Loucy (cell line): ENCODE measurements around the gene HIGD1C.

Experiments
- H2AFZ ChIP-seq: fragments of 200-600 bp; sonication (generic); 2 replicates; pipeline ENCODE4 v1.6.0; 2016; ENCODE audit warnings: antibody characterized with exemption, mild to moderate bottlenecking, low read length, moderate library complexity
- H3F3A ChIP-seq: fragments of 200-600 bp; 2 replicates; pipeline ENCODE4 v1.6.0; 2016; ENCODE audit warnings: antibody characterized with exemption, low read depth, mild to moderate bottlenecking
- H3K27me3 ChIP-seq: fragments of 200-600 bp; sonication (generic); 2 replicates; pipeline ENCODE4 v1.6.1; 2014; ENCODE audit warnings: low read length, mild to moderate bottlenecking; ENCODE audit not compliant: insufficient read depth, poor library complexity, severe bottlenecking
- H3K36me3 ChIP-seq: fragments of 200-600 bp; sonication (generic); 2 replicates; pipeline ENCODE4 v1.6.1; 2016; ENCODE audit warnings: low read length; ENCODE audit not compliant: insufficient read depth
- H3K4me1 ChIP-seq: fragments of 200-600 bp; sonication (generic); 2 replicates; pipeline ENCODE4 v1.5.1; 2014; ENCODE audit warnings: low read length, mild to moderate bottlenecking; ENCODE audit not compliant: insufficient read depth, poor library complexity, severe bottlenecking
- H3K4me2 ChIP-seq: fragments of 200-600 bp; sonication (generic); 2 replicates; pipeline ENCODE4 v1.6.0; 2014; ENCODE audit warnings: antibody characterized with exemption, low read length, low read depth, mild to moderate bottlenecking; ENCODE audit not compliant: poor library complexity, severe bottlenecking
- H3K4me3 ChIP-seq: fragments of 200-600 bp; sonication (generic); 2 replicates; pipeline ENCODE4 v1.5.1; 2014; ENCODE audit warnings: low read length, mild to moderate bottlenecking, mixed read lengths; ENCODE audit not compliant: poor library complexity, severe bottlenecking
- H3K79me2 ChIP-seq: fragments of 200-600 bp; sonication (generic); 2 replicates; pipeline ENCODE4 v1.6.1; 2014; ENCODE audit warnings: low read length; ENCODE audit not compliant: insufficient read depth
- H3K9ac ChIP-seq: fragments of 200-600 bp; sonication (generic); 2 replicates; pipeline ENCODE4 v1.6.0; 2014; ENCODE audit warnings: mild to moderate bottlenecking, low read depth, low read length, moderate library complexity; ENCODE audit not compliant: poor library complexity, severe bottlenecking
- H3K9me2 ChIP-seq: fragments of 200-600 bp; sonication (generic); replicated peaks from 2 replicates; pipeline ENCODE4 v1.6.1; 2016; ENCODE audit warnings: low read depth, low read length, mixed read lengths
- H3K9me3 ChIP-seq: fragments of 200-600 bp; sonication (generic); 2 replicates; pipeline ENCODE4 v1.6.1; 2014; ENCODE audit warnings: mild to moderate bottlenecking, antibody characterized with exemption, low read length, low read depth; ENCODE audit not compliant: insufficient read depth
- H4K20me1 ChIP-seq: fragments of 200-600 bp; sonication (generic); 2 replicates; pipeline ENCODE4 v1.6.0; 2014; ENCODE audit warnings: antibody characterized with exemption, low read length, mild to moderate bottlenecking; ENCODE audit not compliant: insufficient read depth, poor library complexity, severe bottlenecking
- EZH2phosphoT487 ChIP-seq: fragments of 200-600 bp; IDR thresholded peaks from 2 replicates; pipeline ENCODE4 v1.6.1; 2018; ENCODE audit warnings: antibody characterized with exemption, mild to moderate bottlenecking, moderate library complexity, borderline replicate concordance
- TF ChIP-seq, protein P1 (sequence below): fragments of 200-600 bp; sonication (generic); conservative IDR thresholded peaks from 2 replicates; pipeline ENCODE4 v1.5.1; 2014; ENCODE audit warnings: mild to moderate bottlenecking, antibody characterized with exemption, low read length

Gene HIGD1C

DNA sequence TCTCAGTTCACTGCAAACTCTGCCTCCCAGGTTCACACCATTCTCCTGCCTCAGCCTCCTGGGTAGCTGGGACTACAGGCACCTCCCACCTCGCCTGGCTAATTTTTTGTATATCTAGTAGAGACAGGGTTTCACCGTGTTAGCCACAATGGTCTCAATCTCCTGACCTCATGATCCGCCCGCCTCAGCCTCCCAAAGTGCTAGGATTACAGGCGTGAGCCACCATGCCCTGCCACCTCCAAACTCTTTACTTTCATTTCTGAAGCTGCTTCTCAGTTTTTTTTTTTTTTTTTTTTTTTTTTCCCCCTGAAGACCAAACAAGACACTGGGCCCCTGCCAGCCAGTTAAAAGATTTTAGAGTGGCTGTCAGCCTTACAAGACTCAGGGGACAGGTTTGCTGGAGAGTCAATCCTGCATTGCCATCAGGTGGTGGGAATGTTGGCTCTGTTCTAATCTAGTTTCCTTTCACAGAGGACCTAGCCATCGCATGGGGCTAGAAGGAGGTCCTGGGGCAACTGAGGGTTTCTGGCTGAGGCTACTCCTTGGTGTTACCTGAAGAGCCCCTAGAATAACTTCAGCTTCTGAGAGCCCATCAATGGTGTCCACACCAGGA lies 37.4 kb upstream of the HIGD1C start:
- no peak for TF ChIP-seq EZH2phosphoT487
- H3K27me3 ChIP-seq, result no peaks in the 10 kb centered on the region
- H3K9me2 ChIP-seq, result no peaks in the 10 kb centered on the region
- H3K4me2 ChIP-seq, result no peak overlapping the region
- no peaks in the 10 kb centered on the region for H4K20me1 ChIP-seq
- H3K9ac ChIP-seq, result no peak overlapping the region
- H2AFZ ChIP-seq, result no peak overlapping the region
- H3K4me3 ChIP-seq, result no peak overlapping the region
- H3F3A ChIP-seq, result no peaks in the 10 kb centered on the region
- no peaks in the 10 kb centered on the region for H3K79me2 ChIP-seq
- no peaks in the 10 kb centered on the region for H3K36me3 ChIP-seq
- H3K9me3 ChIP-seq, result peaks cover 22% of the 10 kb centered on the region; the same call in 1 of the 2 replicates
- H3K4me1 ChIP-seq, result no peaks in the 10 kb centered on the region

DNA sequence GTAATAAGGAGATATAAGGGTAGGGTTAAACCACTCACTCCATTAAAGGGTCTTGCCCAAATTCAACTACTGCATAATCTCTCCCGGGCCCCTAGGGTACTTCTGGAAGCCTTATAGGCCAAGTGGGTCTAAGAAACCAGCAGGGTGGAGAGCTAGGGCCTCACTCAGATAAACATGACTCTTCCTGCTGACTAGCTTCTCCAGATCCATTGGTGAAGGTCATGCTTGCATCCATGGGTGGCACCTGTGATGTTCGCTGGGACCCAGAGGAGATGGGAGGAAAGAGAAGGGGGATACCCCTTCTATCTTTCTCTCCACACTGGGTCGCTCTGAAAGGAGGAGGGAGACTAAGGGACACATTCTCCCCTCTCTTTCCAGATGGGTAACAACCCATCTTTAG lies 36.1 kb upstream of the HIGD1C start:
- no peaks in the 10 kb centered on the region for H4K20me1 ChIP-seq
- H3K9me2 ChIP-seq, result no peaks in the 10 kb centered on the region
- H3K9me3 ChIP-seq, result peaks cover 22% of the 10 kb centered on the region; the same call in 1 of the 2 replicates
- H3F3A ChIP-seq, result no peaks in the 10 kb centered on the region
- no peak overlapping the region for H3K4me2 ChIP-seq
- no peaks in the 10 kb centered on the region for H3K27me3 ChIP-seq
- no peaks in the 10 kb centered on the region for H3K79me2 ChIP-seq
- no peak overlapping the region for H3K4me3 ChIP-seq
- no peaks in the 10 kb centered on the region for H3K4me1 ChIP-seq
- no peak overlapping the region for H2AFZ ChIP-seq
- H3K9ac ChIP-seq, result no peak overlapping the region
- no peak for TF ChIP-seq EZH2phosphoT487
- TF ChIP-seq, protein P1, sequence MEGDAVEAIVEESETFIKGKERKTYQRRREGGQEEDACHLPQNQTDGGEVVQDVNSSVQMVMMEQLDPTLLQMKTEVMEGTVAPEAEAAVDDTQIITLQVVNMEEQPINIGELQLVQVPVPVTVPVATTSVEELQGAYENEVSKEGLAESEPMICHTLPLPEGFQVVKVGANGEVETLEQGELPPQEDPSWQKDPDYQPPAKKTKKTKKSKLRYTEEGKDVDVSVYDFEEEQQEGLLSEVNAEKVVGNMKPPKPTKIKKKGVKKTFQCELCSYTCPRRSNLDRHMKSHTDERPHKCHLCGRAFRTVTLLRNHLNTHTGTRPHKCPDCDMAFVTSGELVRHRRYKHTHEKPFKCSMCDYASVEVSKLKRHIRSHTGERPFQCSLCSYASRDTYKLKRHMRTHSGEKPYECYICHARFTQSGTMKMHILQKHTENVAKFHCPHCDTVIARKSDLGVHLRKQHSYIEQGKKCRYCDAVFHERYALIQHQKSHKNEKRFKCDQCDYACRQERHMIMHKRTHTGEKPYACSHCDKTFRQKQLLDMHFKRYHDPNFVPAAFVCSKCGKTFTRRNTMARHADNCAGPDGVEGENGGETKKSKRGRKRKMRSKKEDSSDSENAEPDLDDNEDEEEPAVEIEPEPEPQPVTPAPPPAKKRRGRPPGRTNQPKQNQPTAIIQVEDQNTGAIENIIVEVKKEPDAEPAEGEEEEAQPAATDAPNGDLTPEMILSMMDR, result no peak
- H3K36me3 ChIP-seq, result no peaks in the 10 kb centered on the region

DNA sequence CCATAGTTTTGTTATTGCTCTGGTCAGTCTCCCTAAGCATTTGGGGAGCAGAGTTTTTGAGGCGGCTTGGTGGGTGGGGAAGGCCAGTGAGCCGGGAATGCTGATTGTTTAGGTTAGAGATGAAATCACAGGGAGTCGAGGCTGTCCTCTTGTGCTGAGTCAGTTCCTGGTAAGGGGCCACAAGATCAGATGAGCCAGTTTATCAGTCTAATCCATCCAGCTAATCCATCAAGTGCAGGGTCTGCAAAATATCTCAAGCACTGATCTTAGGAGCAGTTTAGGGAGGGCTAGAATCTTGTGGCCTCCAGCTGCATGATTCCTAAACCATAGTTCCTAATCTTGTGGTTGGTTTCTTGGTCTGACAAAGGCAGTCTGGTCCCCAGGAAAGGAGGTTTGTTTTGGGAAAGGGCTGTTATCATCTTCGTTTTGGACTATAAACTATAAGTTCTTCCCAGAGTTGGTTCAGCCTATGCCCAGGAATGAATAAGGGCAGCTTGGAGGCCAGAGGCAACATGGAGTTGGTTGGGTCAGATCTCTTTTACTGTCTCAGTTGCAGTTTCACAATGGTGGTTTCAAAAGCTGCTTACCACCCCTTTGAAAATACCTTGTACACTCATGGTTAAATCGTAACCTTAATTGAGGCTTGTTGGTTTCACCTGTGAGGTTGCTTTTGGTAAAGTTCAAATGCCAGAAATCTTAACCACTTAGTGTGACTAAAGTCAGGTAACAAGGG lies 33.6 kb upstream of the HIGD1C start:
- Histone ChIP-seq H3K4me1 (peaks cover 16% of the 10 kb centered on the region), H3F3A (no peaks in the 10 kb centered on the region), H3K79me2 (no peaks in the 10 kb centered on the region), H3K4me3 (no peak overlapping the region), H3K27me3 (no peaks in the 10 kb centered on the region), H3K36me3 (no peaks in the 10 kb centered on the region), H3K9me2 (no peaks in the 10 kb centered on the region), H2AFZ (no peak overlapping the region), H3K4me2 (no peak overlapping the region), H3K9me3 (peaks cover 6% of the 10 kb centered on the region; the same call in 1 of the 2 replicates), H3K9ac (no peak overlapping the region), H4K20me1 (no peaks in the 10 kb centered on the region)
- TF ChIP-seq, protein P1, result no peak
- TF ChIP-seq EZH2phosphoT487, result no peak
